HG03159 (cell line): Measurements from ENCODE around the gene LMAN1L.

ENCODE experiments used
- ATAC-seq: cut with Tn5 transposase; IDR thresholded peaks from one replicate; pipeline ENCODE4 v1.9.1; 2021; ENCODE audit warnings: mild to moderate bottlenecking, moderate library complexity; ENCODE audit not compliant: unreplicated experiment

The LMAN1L gene

GRCh38 chr15:74833376-74834107 lies 20.9 kb downstream of the LMAN1L start:
- ATAC-seq, result no peak

- ATAC-seq, result no peak
Observed at GRCh38 chr15:74835312-74835823, 22.7 kb downstream of the LMAN1L start.

- ATAC-seq, result no peak
Observed at GRCh38 chr15:74836846-74837245, 24.2 kb downstream of the LMAN1L start.

DNA sequence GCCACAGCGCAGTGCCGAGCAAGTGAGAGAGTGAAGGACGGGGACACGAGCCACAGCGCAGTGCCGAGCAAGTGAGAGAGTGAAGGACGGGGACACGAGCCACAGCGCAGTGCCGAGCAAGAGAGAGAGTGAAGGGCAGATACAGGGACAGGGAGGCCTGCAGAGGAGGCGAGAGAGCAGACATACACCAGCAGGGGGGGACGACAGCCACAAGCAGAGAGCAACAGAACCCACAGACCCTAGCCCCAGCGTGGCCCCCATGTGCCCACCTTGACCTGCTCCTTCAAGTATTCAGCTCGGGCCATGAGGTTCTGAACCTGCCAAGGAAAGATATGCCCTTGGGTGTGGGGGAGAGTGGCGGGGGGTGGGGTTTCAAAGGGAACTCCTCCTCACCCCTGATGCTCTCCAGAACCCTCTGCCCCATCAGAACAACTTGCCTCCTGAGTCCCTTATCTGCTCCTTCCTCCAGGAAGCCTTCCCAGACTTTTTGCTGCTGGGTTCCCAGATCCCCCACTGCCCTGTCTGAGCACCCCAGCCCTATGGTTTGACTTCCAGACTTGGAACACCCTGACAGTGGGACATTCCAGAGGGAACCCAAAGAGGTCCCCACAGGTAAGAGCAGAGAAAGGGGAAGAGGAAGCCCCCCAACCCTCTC lies 25.0 kb downstream of the LMAN1L start:
- no peak for ATAC-seq

DNA sequence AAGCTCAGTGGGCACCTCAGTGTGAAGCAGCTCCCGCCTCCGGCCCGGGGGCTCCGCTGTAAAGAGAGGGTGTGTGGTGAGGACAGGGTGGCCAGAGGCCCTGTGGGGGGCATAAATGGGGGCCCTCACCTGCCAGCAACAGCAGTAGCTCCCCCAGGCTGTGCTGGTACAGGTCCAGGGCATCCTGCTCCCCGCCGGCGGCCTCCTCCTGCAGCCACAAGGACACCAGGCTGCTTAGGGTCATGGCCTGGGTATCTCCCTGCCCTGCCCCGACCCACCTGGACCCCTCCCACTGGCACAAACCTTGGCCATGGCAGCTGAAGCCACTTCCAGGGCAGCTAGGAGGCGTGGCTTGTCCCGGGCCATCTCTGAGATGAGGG lies 25.5 kb downstream of the LMAN1L start:
- no peak for ATAC-seq

- no peak for ATAC-seq
Observed at GRCh38 chr15:74838746-74839525, 26.3 kb downstream of the LMAN1L start.

GRCh38 chr15:74839526-74840395 lies 27.1 kb downstream of the LMAN1L start:
- no peak for ATAC-seq

DNA sequence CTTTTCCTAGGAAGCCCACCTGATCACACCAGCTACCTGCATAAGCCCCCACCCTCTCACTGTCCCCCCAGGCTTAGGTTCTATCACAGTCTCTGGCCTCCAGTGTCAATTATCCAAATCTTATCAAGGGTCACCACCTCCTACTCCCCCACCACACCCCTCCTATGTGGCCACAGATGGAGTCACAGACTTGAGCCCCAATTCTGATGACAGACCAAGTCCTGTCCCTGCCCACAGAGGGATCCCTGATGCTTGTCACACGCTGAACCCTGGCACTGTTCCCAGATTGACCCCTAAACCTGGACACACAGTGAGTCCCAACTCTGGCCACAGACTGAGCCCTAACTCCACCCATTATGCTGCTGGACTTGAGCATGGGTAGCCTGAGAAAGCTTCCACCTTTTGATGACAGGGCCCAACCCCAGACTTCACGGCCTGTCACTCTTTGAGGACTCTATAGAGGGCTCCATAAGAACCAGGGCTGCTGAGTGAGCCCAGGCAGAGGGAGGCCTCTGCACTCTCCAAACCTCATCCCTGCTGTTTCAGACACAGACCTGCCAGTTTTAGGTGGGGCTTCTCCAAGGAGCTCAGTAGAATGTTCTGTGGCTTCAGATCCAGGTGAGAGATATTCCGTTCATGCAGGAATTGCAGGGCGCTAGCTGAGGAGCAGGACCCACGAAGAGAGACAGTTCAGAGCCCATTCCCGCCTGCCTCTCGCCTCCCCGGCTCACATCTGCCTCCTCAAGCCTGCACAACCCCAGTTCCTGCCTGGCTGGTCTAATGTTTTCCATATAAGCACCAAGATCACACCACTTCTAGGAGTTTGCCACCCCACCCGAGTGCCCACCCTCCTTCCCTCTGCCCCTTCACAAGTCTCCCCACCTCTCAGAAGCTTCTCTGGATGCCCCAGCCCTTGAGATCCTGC lies 28.5 kb downstream of the LMAN1L start:
- ATAC-seq, result no peak

- ATAC-seq, result no peak
Observed at GRCh38 chr15:74841891-74842373, 29.3 kb downstream of the LMAN1L start.

- peak; percentile 77 for ATAC-seq
Observed at GRCh38 chr15:74842581-74843444, 30.2 kb downstream of the LMAN1L start, which contains the start of gene ULK3. Gene ULK3, minus strand, starts transcription at chr15:74843156. Its CDS starts 51 bp downstream, at chr15:74843105.

GRCh38 chr15:74843445-74843828 lies 30.8 kb downstream of the LMAN1L start:
- no peak for ATAC-seq

DNA sequence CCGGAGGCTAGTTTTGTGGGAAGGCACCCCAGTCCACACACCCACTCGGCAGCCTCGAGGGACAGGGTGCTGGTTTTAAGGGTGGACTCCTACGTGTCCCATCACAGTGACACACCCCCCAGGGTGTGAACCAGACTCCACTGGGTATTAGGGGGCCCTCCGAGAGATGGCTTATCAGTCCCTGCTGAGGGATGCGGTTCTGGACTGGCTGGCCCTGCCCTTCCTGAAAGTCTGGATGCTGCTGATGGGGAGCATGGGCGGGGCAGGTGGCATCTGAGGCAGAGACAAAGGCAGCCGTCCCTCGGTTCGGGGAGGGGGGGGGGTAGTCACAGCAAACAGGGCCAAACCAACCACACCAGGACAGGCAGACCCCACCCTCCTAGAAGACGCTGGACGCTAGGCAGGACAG lies 31.3 kb downstream of the LMAN1L start:
- no peak for ATAC-seq

- ATAC-seq, result no peak
Observed at GRCh38 chr15:74844319-74845207, 31.9 kb downstream of the LMAN1L start.

- no peak for ATAC-seq
Observed at GRCh38 chr15:74845208-74845568, 32.6 kb downstream of the LMAN1L start.

DNA sequence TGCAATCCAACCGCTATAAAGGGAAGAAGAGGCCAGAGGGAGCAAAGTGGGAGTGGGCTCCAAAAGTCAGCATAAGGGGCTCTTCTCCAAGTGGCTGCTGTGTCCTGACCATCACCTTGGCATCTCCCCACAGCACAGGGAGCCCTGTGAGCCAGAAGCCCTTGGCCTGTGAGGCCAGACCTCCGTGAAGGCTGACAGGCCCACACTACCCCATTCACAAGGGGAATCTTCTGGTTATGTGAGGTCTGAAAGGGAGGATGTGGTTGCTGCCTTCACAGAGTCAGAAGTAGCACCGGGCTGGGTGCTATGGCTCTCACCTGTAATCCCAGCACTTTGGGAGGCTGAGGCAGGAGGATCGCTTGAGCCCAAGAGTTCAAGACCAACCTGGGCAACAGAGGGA lies 32.9 kb downstream of the LMAN1L start:
- ATAC-seq, result no peak

DNA sequence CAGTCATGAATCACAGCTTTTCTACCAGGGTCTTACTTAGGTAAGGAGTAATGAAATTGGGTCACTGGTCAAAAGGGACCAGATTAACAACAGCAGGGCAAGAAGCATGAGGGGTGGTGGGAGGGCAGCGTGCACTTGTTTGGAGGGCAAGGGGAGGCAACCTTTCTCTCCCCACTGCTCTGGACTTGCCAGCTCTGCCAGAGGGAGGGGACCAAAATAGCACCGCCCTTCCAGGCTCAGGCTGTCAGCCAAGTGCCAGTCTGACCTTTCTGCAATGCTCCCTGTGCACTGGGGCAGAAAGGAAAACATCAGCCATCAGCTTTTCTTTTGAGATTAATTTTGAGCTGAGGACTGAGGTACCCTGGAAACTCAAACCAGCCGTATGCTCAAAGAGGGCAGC lies 34.8 kb downstream of the LMAN1L start:
- ATAC-seq, result no peak

DNA sequence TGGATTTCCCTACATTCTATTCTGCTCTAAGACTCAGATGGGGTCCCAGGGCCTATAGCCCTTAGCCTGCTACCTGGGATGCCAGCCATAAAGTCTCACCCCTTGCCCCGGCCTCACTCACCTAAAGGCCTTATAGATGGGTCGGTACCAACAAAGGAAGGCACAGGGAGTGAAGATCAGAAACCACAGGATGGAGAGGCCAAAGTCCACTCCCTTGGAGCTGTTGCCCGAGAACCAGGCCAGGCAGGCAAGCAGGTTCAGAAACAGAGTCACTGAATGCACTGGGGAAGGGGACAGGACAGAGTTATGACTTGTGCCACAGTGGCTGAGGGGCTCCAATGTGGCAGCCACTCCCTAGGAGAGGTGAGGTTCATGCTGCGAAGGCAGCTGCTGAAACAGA lies 37.8 kb downstream of the LMAN1L start:
- no peak for ATAC-seq

DNA sequence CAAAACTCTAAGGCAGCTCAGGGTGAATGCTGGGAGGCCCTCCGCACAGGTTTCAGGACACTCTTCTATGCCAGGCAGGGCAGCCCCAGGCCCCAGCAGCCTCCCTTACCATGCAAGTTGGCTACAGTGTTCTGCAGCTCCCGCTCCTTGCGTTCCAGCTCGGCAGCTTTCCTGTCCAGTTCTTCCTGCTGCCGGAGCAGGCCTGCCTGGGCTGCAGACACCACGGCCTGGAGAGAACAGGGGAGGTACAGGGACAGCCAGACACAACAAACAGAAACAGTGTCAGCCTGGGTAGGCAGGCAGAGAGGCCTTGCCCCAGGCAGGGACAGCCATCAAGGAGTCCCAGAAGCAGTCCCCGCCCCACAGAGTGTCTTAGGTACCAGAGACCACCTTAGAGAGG lies 39.3 kb downstream of the LMAN1L start:
- no peak for ATAC-seq
